KMS-11 (cell line): ENCODE data around the gene PERP.

Experiments
- H2AFZ ChIP-seq: fragments of 200-600 bp; sonication (generic); 2 replicates; pipeline ENCODE4 v1.6.1; 2016; ENCODE audit warnings: antibody characterized with exemption, mixed run types, low read depth
- H3K27ac ChIP-seq: fragments of 200-600 bp; sonication (generic); 2 replicates; pipeline ENCODE4 v1.6.1; 2016; ENCODE audit warnings: mild to moderate bottlenecking, mixed run types
- H3K27me3 ChIP-seq: fragments of 200-600 bp; sonication (generic); 2 replicates; pipeline ENCODE4 v1.6.1; 2017; ENCODE audit warnings: mild to moderate bottlenecking, low read depth, mixed run types, moderate library complexity; ENCODE audit not compliant: insufficient read depth
- H3K36me3 ChIP-seq: fragments of 200-600 bp; sonication (generic); 2 replicates; pipeline ENCODE4 v1.6.1; 2017; ENCODE audit warnings: mild to moderate bottlenecking, mixed run types; ENCODE audit not compliant: insufficient read depth
- H3K4me1 ChIP-seq: fragments of 200-600 bp; sonication (generic); 2 replicates; pipeline ENCODE4 v1.6.1; 2016; ENCODE audit warnings: mild to moderate bottlenecking, low read depth, mixed run types; ENCODE audit not compliant: poor library complexity, severe bottlenecking
- H3K4me2 ChIP-seq: fragments of 200-600 bp; sonication (generic); 2 replicates; pipeline ENCODE4 v1.7.0; 2016; ENCODE audit warnings: mild to moderate bottlenecking, mixed run types
- H3K4me3 ChIP-seq: fragments of 200-600 bp; sonication (generic); IDR thresholded peaks from 2 replicates; pipeline ENCODE4 v1.6.1; 2017; ENCODE audit warnings: low read depth, low read length, mixed read lengths; ENCODE audit not compliant: insufficient read depth
- H3K79me2 ChIP-seq: fragments of 200-600 bp; sonication (generic); 2 replicates; pipeline ENCODE4 v1.6.1; 2016; ENCODE audit warnings: low read depth, mixed run types; ENCODE audit not compliant: insufficient read depth
- H3K9ac ChIP-seq: fragments of 200-600 bp; sonication (generic); 2 replicates; pipeline ENCODE4 v1.6.1; 2016; ENCODE audit warnings: mild to moderate bottlenecking, mixed run types
- H4K20me1 ChIP-seq: fragments of 200-600 bp; sonication (generic); 2 replicates; pipeline ENCODE4 v1.6.1; 2016; ENCODE audit warnings: mild to moderate bottlenecking, mixed run types; ENCODE audit not compliant: insufficient read depth
- CTCF ChIP-seq: fragments of 200-600 bp; sonication (generic); conservative IDR thresholded peaks from 2 replicates; pipeline ENCODE4 v1.6.1; 2017; ENCODE audit warnings: low read depth, mild to moderate bottlenecking, antibody characterized with exemption, low read length, moderate library complexity, mixed read lengths

The PERP gene

GRCh38 chr6:138044458-138044857 is 62.8 kb downstream of the PERP start:
- no peaks in the 10 kb centered on the region for H3K4me1 ChIP-seq
- no peaks in the 10 kb centered on the region for H3K27me3 ChIP-seq
- no peak overlapping the region for H3K4me3 ChIP-seq
- H3K9ac ChIP-seq, result no peak overlapping the region
- no peak overlapping the region for H3K27ac ChIP-seq
- no peaks in the 10 kb centered on the region for H4K20me1 ChIP-seq
- TF ChIP-seq CTCF, result no peak
- no peak overlapping the region for H2AFZ ChIP-seq
- no peaks in the 10 kb centered on the region for H3K36me3 ChIP-seq
- no peaks in the 10 kb centered on the region for H3K79me2 ChIP-seq
- H3K4me2 ChIP-seq, result no peak overlapping the region
